Stimulated activated CD4-positive, alpha-beta T cell treated with anti-CD3 and anti-CD28 coated beads, Interleukin-1b, Interleukin-23, amount 100 ng/mL, for 1 hour (primary cell): ENCODE data around the gene NDRG2.

ENCODE experiments used
- DNase-seq, 2 donors: peaks; one replicate each; pipeline ENCODE4 v3.0.0-alpha.2; 2020; ENCODE audit warnings: low read depth in 2 of 2

NDRG2 gene

DNA sequence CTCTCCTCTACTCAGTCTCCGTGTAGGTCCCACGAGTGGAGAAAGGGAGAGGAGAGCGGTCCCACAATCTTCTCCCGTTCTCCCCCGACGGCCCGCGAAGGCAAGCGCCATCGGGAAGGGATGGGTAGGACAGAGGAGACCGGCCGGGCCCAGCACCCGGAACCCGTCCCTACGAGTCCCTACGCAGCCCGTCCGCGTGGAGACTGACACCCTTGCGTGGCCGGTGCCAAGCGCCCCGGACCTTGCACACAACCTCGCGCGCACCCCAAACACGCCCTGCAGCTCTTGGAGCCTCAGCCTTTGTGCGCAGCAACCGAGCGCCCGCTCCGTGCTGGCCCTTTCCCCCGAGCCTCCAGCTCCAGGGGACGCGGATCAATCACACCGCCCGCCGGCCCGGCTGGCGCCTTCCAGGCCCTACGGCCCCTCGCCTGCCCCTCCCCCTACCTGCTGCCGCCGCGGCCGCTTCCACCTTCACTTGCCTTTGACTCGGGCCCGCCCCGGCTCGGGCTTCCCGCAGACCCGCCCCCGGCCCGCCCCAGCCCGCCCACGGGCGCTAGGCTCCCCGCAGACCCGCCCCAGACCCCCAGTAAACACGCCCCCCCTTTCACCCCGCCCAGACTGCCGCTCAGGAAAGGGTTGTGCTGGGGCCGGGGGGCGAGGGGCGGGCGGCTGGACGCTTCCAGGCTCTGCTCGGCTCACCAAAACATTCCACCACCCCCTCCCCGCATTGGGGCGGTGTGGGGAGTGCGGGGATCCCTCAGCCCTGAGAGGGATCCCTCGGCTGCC, at the start of gene NDRG2:
TSS of gene NDRG2 (minus strand) at position 477 of the 786 bp plus-strand sequence. CDS start 1,746 bp downstream, outside the sequence.
- DNase-seq = peak; percentile 42 to 51

- no peak for DNase-seq
Observed at GRCh38 chr14:21073921-21074320, 49.1 kb upstream of the NDRG2 start.

DNA sequence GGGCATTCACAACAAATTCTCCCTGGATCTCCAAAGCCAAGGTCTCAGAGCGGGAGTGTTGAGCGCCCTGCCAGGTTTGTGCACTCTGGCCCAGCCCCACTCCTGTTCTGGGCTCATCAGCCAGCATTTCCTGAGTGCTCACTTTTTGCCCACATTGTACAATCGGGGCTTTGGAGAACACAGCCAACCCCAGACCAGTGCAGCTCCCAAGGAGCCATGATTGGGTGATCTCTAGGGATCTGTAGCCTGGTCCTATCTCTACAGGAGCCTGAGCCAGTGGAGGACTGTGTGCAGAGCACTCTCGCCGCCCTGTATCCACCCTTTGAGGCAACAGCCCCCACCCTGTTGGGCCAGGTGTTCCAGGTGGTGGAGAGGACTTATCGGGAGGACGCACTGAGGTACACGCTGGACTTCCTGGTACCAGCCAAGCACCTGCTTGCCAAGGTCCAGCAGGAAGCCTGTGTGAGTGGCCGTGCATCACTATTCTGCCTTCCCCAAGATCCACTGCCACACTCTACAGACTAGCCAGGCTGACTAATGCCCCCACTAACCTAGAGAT, 48.0 kb upstream of the NDRG2 start:
- DNase-seq = no peak

DNA sequence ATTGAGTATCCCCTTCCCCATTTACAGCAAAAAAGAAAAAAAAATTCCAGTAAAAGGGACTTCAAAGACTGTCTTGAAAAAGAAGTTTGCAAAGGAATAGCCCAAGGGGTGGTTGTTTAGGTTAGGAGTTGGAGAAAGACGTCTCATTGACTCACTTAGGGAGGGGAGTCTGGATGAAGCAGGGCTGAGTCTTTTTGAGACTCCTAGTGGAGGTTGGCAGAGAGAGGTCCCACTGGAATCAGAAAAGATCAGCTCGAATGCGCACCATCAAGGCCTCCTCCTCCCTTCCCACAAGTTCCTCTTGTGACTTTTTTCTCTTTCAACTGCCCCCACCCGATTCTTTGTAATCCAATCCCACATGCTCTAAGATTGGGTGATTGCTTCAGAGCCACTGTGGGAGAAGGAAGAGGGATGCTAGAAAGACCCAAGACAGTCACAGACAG, 47.2 kb upstream of the NDRG2 start:
- DNase-seq = no peak

DNA sequence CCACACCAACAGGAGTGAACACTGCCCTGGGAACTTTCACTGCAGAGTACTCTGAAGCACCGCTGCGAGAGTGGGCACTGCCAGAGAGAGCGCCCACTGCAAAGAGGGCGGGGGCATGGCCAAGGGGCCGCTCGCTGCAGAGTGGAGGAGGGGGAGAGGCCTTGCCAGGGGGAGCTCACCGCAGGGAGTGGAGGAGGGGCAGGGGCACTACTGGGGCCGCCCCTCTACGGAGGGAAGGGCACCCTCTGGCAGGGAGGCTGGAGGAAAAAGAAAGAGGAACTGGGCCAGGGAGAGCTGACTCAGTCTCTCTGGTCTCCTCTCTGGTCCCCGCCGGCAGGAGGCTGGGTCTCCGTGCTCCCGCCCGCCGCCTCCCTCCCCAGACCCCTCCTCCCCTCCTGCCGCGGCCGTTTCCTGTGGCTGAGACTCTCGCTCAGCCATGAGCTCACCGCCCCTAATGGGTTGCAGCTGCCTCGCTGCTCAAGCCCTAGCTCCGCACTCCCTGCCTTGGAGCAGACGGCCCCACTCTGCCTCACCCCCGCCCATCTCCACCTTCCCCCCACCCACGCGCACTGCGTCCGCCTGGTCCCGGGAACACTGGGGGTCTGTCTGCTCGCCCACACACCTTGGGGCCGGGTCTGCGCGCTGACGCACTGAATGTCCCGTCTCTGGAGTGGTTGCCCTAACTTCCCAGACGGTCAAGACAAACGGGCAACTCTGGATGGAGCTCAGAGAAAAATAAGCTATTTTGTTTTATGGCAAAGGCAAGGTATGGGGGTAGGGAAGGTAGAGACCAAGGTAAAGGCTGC, 46.6 kb upstream of the NDRG2 start:
- DNase-seq = peak in 1 of 2 donors; percentile 14

DNA sequence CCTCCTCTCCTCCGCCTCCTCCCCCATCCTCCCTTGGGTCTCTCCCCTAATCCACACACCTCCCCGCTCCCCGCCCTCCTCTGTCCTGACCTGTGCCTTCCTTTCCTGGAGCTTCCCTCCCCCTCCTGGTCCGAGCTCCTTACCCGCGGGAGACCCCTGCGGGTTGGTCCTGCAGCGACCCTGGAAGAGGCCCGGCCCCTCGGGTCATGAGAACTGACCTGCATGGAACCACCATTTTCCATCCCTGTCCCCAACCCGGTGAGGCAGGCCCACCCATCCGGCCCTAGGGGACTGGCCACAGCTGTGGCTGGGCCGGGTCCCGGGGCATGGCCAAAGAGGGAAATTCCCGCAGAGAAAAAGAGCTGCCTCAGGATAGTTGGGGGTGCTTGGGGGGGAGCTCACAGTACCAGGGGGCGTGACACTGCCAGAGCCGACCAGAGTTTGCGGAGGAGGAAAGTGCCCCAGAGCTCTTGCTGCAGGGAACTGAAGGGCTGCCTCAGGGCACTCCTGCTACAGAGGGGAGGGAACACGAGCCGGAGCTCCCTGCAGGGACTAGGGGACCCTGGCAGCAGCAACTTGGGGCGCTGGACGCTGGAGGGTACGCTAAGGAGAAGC, 45.9 kb upstream of the NDRG2 start:
- no peak for DNase-seq

DNA sequence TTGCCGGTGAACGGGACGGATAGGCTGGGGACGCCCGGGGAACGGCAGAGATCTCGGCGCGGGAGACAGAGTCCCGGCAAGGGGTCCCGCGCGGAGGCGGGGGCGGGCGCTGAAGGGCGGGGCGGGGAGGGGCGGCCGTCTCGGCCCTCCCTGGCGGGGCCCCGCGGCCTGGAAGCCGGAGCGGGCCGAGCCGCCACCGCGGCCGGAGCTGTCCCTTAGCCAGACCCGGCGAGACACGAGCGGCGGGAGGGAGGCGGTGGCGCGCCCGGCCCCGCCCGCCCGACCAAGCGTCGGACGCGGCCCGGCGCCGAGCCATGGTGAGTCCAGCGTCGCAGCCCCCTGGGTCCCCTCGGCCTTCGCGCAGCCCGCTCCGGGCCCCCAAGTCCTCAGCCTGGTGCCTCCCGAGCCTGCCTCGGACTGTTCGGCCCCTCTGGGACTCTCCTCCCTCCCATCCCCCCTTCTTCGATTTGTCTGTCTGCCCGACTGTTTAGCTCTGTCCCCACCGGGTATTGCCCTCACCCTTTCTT, 45.3 kb upstream of the NDRG2 start, which contains the start of gene ARHGEF40:
TSS of gene ARHGEF40 (plus strand) at position 222 of the 527 bp plus-strand sequence. CDS start at position 315, 93 bp downstream.
- no peak for DNase-seq

- DNase-seq = no peak
Observed at GRCh38 chr14:21069388-21070082, 44.7 kb upstream of the NDRG2 start.

- peak in 1 of 2 donors; percentile 18 for DNase-seq
Observed at GRCh38 chr14:21068521-21069387, 43.9 kb upstream of the NDRG2 start.

DNA sequence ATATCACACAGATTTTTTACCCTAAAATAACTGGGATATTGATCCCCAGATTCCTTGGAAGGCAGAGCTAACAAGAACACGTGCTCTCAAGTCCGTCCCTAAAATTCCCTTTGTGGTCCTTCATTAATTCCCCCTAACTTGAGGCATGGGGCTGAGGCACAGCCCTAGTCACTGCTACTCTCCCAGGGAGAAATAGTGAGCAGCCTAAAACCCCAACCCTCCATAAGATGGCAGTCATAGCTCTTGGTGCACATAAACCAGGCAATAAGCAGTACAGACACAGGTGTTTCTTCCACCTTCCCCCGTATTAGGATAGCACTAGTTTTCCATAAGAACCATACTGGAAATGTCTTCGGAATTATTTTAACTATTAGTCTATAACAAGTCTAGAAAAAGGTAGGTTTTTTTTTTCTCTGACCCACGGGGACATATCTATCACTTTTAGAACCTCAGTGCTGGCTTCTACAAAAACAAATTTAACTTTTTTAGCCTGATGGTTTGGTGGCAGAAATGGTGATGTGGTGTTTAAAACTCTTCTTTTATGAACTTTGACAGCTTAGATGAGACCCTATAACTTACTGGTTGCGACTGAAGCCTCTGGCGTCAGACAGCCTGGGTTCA, 42.1 kb upstream of the NDRG2 start:
- no peak for DNase-seq

GRCh38 chr14:21063479-21063878, 38.6 kb upstream of the NDRG2 start:
- no peak for DNase-seq

DNA sequence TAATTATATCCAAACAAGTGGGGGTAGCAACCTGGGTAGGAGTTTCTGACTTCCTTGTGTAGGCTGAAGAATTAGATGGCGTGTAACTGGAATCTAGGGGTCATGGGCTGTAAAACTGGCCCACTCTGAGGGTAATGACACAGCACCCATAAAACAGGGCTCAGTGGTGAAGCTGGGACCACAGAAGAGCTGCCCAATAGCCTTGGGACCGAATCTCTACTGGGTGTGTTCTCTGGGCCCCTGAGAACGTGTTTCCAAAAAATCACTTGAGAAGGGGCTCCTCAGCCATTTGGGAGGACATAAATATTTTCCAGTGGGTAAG, 36.4 kb upstream of the NDRG2 start:
- DNase-seq = no peak

- DNase-seq = no peak
Observed at GRCh38 chr14:21060614-21061346, 35.9 kb upstream of the NDRG2 start.

DNA sequence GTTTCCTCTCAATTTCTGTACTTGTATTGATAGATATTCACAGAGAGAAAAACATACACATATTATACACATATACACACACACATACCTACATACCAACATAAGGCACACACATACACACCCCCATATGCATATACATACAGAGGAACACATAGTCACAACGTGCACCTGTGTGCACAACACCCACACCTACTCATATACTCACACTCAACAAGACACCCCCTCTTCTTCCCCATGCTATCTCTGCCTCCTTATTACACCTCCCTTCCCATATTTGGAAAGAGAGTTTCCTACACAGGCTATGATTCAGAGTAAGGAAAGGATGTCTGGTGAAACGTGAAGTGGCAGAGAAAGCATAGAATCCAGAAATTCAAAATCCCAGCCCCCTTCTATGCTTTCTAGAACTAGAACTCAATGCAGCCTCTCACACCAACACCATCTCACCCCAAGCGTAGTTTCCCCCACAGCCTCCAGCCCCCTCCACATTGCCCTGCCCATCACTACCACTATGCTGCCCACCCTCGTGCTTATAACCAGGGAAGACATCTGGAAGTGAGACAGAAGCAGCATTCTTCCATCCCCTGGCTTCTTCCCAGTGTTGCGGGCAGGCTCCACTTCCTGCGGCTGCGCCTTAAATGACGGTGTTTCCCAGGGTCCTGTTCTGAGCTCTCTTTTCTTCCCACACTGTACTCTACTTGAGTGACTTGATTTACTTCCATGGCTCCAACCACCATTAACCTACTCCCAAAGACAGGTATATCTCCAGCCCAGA, 35.2 kb upstream of the NDRG2 start:
- no peak for DNase-seq

GRCh38 chr14:21058903-21059302, 34.0 kb upstream of the NDRG2 start:
- DNase-seq = no peak

DNA sequence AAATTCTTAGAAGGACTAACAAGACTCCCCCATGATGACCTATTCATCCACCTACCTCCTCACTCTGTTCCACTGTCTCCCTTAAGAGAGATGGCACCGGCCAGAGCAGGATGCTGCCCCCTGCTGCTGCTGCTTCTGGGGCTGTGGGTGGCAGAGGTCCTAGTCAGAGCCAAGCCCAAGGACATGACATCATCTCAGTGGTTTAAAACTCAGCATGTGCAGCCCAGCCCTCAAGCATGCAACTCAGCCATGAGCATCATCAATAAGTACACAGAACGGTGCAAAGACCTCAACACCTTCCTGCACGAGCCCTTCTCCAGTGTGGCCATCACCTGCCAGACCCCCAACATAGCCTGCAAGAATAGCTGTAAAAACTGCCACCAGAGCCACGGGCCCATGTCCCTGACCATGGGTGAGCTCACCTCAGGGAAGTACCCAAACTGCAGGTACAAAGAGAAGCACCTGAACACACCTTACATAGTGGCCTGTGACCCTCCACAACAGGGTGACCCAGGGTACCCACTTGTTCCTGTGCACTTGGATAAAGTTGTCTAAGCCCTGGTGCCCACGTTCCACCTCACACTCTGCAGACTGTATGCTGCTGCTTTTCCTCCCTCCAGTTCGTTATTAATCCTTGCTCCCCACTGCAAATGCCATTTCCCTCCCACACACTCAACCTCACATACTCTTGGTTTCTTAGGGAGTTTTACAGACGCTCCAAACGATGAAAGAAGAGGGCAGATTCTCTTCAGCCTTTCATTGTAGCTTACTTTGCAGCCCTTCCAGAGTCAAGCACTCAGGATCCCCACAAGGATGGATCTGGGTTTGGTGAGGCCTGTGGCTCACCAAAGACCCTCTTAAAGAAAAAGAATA, 33.2 kb upstream of the NDRG2 start, which contains the start of gene RNASE8:
TSS of gene RNASE8 (plus strand) at position 20 of the 873 bp plus-strand sequence. CDS start at position 91, 71 bp downstream.
- DNase-seq = no peak

- DNase-seq = no peak
Observed at GRCh38 chr14:21056520-21057163, 31.8 kb upstream of the NDRG2 start.
